Stimulated activated CD8-positive, alpha-beta memory T cell treated with anti-CD3 and anti-CD28 coated beads, Interleukin-15, amount 100 ng/mL, for 24 hours (primary cell): ENCODE data around the gene ENPEP.
"Not testable (repeated sequence)": the region's sequence is repeated elsewhere in the genome, so short reads cannot be mapped to it uniquely, and the experiment has no call there.

Source experiments
- DNase-seq: peaks from one replicate; pipeline ENCODE4 v3.0.0-alpha.2; 2020; ENCODE audit warnings: low read depth

The ENPEP gene

GRCh38 chr4:110516106-110516922, 40.4 kb downstream of the ENPEP start:
- DNase-seq = peak; percentile 14

GRCh38 chr4:110518889-110519490, 43.0 kb downstream of the ENPEP start:
- DNase-seq = no peak

GRCh38 chr4:110520886-110521285, 44.9 kb downstream of the ENPEP start:
- no peak for DNase-seq

- DNase-seq = no peak
Observed at GRCh38 chr4:110526589-110526988, 50.6 kb downstream of the ENPEP start.

- no peak for DNase-seq
Observed at GRCh38 chr4:110527156-110527555, 51.2 kb downstream of the ENPEP start.

- no peak for DNase-seq
Observed at GRCh38 chr4:110532901-110533589, 57.1 kb downstream of the ENPEP start.

- DNase-seq = no peak
Observed at GRCh38 chr4:110533590-110533910, 57.6 kb downstream of the ENPEP start.

GRCh38 chr4:110533940-110534339, 58.0 kb downstream of the ENPEP start:
- DNase-seq = no peak

- DNase-seq = no peak
Observed at GRCh38 chr4:110540581-110540980, 64.6 kb downstream of the ENPEP start.

- no peak for DNase-seq
Observed at GRCh38 chr4:110540982-110541451, 65.1 kb downstream of the ENPEP start.

GRCh38 chr4:110543577-110543976, 67.6 kb downstream of the ENPEP start:
- DNase-seq = no peak

GRCh38 chr4:110544594-110544993, 68.6 kb downstream of the ENPEP start:
- no peak for DNase-seq

GRCh38 chr4:110550260-110550659, 74.3 kb downstream of the ENPEP start:
- no peak for DNase-seq

GRCh38 chr4:110553197-110553596, 77.2 kb downstream of the ENPEP start:
- DNase-seq = no peak

- no peak for DNase-seq
Observed at GRCh38 chr4:110567214-110567613, 91.3 kb downstream of the ENPEP start.

GRCh38 chr4:110576696-110577095, 100.7 kb downstream of the ENPEP start:
- DNase-seq = not testable (repeated sequence)

GRCh38 chr4:110586131-110586850, 110.3 kb downstream of the ENPEP start:
- no peak for DNase-seq

GRCh38 chr4:110587666-110588285, 111.8 kb downstream of the ENPEP start:
- DNase-seq = no peak

- DNase-seq = no peak
Observed at GRCh38 chr4:110589297-110589696, 113.3 kb downstream of the ENPEP start.

- DNase-seq = no peak
Observed at GRCh38 chr4:110595583-110595982, 119.6 kb downstream of the ENPEP start.

GRCh38 chr4:110596431-110596830, 120.5 kb downstream of the ENPEP start:
- DNase-seq = no peak

GRCh38 chr4:110597582-110597981, 121.6 kb downstream of the ENPEP start:
- DNase-seq = no peak
